Activated T-helper 9 cell treated with anti-CD3 and anti-CD28 coated beads, Interleukin-2, amount 50 U/mL, for 16 hours (primary cell): ENCODE results near the gene PRPF19.

Experiments used
- DNase-seq: peaks from one replicate; pipeline ENCODE4 v3.0.0-alpha.2; 2020; ENCODE audit warnings: low read depth

Gene PRPF19

DNA sequence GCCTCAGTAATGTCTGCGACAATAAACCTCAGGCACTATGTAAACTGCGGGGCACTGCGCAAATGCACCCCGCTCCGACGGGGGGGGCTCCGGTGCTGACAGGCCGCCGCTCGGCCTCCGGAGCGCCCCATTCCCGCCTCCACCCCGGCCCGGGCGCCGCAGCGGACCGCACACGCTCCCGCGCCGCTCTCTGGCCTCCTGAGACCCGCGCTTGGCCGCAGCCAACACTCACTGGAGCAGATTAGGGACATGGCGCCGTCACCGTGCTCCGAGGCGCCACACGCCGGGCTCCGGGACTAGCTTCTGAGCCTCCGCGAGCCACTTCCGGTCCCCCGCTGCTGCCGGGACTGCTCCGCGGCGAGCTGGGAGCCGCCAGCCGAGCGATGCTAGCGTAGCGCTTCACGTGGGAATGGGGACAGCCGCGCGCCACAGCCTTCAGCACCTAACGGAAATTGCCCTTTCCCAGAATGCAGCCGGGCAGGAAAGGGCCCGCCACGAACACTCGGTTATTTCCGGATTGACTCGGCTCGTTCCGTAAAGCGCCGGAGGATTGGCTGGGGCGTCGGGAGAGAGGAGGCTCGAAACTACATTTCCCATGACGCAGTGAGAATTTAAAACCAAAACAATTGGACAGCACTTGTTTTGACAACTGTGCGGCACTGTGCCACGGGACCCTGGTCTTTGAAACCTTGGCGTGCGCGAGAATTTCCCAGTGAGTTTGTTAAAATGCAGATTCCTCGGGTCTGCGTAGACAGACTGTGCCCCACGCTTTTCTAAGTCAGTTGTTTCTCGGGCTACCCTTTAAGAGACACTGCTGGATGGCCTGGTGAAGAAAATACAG is at the start of gene PRPF19:
PRPF19 (minus strand) TSS at position 454 of the 841 bp plus-strand sequence; CDS start at position 251, 203 bp downstream.
- peak; percentile 95 for DNase-seq

DNA sequence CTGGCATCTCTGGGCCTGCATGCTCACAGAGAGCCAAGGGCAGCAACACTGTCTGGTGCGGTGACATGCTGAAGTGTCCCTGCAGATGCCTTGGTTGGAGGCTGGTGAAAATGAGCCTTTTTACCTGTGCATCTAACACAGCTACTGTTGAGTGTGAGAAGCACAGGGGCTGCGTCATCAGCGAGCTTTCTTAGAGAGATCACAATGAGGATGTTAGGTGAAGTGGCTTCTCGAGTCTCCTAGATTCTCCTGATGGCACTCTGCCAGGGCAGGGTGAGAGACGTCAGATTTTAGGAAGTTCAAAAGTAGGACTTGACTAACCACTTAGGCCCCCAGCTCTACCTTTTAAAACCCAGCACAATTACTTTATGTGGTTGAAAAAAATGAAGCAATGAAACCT is 49.2 kb upstream of the PRPF19 start:
- DNase-seq = no peak

DNA sequence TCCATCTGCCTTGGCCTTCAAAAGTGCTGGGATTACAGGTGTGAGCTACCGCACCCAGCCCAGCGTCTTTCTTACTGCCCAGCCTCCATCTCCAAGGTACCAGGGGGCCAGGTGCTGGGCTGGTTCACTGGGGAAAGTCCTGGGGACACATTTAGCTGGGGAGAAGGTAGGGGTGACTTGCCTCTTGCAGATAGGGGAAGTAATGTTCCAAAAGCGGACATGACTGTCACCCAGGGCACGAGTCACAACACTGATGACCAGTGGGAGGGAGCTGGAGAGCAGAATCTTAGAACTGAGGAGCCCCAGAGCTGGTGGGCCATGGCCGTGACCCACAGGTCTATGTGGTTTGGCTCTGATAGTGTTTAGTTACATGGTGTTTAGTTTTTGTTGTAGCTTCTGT is 48.0 kb upstream of the PRPF19 start:
- DNase-seq = no peak

DNA sequence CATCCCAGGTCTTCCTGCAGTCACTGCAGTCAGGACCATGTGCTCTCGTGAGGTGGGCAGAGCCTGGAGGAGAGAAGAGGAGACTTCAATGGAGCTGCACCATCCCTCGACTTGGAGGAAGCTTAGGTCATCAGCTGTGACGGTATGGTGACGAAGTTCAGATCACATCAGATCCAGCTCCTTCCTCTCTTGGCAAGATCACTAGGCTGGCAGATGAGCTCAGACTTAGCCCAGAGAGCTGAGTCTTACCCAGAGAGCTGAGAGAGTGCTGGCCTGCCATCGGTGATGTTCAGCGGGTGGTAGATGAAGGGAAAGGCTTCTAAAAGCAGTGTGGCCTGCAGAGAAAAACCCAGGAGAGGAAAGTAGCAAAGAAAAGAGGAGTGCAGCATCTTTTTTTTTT is 47.4 kb upstream of the PRPF19 start:
- no peak for DNase-seq

DNA sequence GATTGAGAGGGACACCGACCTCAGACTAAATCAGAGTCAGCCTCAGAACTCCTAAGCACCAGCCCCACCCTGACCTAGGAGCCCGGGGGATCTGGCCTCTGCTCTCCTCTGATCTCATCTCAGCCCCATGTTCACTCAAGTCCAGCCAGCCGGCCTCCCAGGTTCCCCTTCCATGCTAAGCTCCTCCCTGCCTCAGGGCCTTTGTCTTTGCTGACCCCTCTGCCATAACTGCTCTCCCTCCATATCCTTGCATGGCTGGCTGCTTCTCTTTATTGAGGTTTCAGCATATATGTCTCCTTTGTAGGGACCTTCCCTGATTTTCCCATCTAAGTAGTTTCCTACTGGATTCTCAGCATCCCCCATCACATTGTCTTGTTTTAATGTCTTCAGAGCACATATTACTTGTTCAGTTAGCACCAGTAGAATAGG is 46.4 kb upstream of the PRPF19 start:
- no peak for DNase-seq

DNA sequence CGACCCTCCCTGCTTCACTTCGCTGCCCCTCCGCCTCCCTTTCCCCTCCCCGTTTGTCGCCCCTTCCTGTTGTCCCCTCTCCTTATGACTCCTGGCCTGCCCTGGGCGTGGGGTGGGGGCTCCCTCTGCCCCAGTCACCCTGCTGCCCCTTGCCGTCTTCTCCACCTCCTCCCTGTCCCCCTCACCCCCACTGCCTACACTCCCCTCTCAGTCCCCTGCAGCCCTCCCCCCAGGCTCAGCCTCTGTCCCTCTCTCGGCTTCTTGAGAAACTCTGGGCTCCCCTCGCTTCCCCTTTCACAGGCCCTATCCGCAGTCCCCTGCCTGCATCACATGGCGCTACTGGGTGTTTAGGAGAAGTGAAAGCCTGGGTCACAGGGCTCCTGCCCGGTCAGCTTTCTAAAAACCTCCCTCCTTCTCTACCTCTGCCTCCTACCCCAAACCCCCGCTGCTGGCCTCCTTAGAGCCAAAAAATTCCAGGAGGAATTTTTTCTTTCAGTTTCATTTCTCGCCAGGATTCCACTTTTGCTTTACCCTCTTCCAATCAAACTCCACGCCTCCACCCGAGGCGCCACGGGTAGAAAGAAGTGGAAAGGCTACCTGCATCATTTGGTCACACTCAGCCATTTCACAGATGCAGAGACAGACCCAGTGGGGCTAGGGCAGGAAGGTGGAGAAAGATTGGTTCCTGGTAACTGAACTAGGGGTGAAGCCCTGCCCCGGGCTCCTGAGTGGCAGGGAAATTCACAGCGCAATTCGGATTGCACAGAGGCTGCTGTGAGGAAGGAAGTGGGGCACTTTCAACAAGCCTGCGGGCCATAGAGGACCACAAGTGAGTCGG is 45.7 kb upstream of the PRPF19 start, which contains the start of gene SLC15A3:
SLC15A3 (minus strand) TSS at position 273 of the 838 bp plus-strand sequence. CDS start 625 bp downstream, outside the sequence.
- no peak for DNase-seq

DNA sequence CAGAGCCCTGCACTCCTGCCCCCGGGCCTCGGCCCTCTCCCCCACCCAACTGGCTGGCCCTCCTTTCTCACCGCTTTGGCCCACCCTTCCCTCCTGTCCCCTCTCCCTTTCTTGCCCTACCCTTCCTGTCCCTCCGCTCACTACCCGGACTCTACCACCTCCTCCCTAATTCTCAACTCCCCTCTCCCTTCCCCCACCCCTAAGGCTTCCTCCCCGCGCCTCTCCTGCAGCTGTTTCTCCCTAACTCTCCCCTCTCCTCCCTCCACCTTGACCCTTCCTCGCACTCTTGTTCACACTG is 45.2 kb upstream of the PRPF19 start:
- no peak for DNase-seq

DNA sequence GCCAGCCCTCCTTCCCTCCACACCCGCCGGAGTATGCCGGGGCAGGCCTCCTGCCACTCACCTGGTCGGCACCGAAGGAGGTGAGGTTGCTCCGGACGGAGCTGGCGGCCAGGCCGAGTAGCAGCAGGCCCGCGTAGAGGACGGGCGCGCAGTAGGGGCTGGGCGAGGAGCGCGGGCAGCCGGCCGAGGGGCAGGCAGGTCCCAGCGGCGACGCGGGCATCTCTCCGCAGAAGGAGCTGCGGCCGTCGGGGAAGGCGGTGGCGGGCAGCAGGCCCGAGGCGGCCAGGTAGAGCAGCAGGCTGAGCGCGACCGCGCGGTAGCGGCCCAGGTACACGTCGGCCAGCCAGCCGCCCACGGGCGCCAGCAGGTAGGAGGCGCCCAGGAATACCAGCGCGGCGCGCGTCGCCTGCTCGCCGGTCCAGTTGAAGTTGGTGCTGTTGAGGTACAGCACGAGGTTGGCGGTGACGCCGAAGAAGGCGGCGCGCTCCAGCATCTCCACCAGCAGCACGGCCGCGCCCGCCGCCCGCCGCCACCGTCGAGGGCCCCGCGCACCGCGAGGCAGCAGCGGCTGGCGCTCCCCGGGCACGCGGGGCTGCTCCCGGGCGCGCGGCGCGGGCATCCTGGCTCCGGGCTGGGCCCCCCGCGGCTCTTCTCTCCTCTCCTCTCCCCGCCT is 44.7 kb upstream of the PRPF19 start:
- DNase-seq = no peak

DNA sequence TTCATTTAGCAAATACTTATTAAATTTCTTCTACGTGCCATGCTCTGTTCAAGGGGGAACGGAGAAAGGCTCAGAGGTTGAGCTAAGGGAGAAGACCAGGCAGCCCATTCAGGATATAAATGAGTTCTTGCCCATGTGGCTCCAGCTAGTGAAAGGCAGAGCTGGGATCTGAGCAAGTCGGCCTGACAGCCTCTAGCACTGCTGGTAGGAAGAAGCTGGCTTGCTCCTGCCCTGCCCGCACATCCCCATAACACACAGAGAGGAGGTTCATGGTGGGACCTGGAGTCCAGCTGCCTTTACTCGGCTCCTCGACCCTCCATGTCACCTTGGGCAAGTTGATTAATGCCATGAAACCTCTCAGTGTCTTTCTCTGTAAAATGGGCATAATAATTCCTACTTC is 43.6 kb upstream of the PRPF19 start:
- DNase-seq = no peak

DNA sequence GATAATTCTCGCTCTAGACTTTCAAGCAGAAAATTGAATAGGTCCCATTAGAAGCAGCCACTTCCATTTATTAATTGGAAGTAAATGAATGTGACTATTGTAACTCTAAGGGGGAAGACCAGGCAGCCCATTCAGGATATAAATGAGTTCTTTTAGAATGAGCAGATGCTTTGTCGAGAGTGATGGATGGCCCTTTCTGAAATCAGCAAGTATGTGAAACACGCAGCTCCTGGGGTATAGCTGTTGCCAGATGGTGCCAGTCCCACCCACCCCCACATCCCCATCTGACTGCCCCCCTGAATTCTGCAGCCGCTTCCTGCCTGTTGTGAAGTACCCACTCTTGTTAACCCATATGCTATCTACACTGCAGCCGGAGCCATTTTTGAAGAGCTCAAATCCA is 41.9 kb upstream of the PRPF19 start:
- no peak for DNase-seq

DNA sequence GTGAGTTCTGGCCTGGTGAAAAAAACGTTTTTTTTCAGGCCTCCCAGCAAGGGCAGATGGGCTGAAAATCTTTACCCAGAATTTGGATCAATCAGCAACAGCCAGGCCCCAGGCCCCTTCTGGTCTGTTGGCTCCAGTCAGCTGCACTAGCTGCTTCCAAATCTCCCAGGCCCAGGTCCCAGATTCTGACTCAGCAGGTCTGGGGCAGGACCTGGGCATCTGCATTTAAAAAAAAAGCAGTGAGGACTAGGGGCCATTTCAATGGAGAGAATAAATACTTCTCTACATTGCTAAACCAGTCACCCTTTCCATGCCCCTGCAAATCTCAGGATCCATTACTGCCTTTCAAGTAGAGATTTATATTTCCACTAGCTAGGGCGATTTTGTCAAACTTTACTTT is 41.3 kb upstream of the PRPF19 start:
- no peak for DNase-seq

DNA sequence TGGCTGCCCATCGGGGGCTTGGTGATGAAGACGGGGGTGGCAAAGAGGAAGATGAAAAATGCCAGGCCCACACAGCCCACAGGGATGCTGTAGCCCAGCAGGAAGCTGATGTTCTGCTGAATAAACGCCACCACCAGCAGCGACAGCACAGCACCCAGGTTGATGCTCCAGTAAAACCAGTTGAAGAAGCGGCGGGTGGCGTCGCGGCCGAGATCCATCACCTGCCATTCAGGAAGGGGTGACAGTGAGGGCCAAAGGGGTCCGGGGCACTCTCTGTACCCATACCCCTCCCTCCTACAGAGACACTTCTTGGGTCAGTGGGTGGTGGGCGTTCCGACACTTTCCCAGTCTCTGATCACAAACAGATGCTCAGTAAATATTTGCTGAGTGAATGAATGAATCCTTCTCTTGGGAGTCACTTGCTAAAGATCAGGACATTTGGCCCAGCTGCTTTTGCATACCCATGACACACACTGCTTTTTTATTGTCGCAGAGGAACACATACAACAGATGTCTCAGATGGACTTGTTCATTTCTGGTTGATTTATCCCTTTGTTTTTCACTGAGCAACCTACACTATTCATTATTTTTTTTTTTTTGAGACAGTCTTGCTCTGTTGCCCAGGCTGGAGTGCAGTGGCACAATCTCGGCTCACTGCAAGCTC is 40.3 kb upstream of the PRPF19 start:
- no peak for DNase-seq

DNA sequence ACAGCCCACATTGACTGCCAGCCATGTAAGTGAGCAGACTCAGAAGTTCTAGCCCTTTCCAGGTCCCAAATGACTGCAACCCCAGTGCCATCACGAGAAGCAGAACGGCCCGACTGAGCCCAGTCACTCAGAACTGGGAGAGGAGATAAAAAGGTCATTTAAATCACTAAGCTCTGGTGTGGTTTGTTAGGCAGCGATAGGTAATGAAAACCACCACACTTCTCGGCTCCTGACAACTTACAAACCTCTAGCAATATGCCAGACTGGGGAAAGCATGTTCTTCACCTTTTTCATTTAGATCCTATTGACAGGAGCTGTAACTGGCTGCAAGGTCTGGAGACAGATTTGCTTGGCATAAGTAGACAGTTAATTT is 38.9 kb upstream of the PRPF19 start:
- DNase-seq = no peak

DNA sequence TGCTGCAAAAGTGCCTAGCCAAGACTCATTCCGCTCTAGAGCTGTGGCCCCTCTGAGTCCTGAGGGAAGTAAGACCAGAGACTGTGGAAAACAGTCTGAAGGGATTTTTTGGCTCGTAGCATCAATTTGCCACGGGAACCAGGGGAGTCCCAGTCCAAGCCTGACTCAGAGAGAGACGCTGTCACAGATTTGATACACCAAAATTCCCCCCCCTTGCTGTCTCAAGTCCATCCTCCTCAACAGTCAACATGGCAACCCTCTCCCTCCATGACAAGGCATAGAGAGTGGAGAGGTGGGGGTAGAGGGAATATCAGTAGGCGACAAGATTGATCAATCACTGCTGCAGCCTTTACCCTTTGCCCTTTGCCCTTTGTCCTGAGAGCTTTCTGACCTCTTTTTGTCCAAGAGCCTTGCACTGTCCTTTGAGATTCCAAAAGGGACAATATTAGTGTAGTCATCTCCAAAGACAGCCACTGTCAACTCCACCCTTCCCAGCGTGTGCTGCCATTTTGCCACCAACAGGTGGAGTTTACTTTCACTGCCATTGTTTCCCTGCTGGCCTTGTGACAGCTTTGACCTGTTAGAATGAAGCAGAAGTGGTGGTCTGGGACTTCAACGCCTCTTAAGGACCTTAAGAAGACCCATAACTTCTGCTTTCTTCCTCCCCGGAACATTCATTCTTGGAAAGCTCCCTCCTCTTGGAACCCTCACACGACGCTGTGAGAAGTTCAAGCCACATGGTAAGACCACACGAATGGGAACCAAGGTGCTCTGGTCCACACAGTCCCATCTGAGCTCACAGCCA is 38.3 kb upstream of the PRPF19 start:
- DNase-seq = no peak

DNA sequence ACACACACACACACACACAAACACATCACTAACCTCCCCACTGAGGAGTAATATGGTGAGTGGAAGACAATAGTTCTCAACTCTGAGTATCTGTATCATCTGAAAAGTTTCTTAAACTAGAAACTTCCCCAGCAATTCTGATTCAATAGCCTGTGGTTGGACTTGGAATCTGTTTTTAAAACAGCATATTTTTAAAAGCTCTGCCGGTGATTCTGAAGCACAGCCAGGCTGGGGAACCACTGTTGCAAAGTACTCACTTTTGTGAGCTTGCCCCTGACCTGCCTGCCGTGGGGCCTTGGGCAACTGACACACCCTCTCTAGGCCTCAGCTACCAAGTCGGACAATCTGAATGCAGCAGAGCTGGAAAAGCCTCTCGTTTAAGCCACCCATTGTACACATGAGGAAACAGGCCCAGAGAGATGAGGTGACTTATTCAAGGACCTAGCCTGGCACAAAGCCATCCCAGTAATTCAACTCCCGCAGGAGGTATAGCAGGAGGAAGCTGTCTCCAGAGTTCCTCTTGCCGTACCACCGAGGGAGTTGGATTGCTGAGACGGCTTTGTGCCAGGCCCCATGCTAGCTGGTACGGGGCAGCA is 36.7 kb upstream of the PRPF19 start:
- DNase-seq = no peak

DNA sequence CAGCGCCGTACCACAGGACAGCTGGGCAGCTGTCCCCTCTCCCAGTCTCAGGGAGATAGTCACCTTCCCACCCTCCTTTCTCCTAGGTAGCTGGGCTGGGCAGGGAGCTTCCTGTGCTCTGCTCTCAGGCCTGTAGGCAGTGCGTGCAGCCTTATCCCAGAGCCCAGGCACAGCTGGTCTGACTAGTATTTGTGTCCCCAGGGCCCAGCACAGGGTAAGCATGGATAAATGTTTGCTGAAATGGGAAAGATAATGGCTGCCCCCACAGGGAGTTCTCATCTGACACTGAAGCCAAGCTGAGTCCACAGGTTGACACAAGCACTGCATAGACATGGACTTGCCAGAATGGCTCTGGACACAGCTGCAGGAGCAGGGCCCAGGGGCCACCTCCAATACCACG is 35.8 kb upstream of the PRPF19 start:
- no peak for DNase-seq

DNA sequence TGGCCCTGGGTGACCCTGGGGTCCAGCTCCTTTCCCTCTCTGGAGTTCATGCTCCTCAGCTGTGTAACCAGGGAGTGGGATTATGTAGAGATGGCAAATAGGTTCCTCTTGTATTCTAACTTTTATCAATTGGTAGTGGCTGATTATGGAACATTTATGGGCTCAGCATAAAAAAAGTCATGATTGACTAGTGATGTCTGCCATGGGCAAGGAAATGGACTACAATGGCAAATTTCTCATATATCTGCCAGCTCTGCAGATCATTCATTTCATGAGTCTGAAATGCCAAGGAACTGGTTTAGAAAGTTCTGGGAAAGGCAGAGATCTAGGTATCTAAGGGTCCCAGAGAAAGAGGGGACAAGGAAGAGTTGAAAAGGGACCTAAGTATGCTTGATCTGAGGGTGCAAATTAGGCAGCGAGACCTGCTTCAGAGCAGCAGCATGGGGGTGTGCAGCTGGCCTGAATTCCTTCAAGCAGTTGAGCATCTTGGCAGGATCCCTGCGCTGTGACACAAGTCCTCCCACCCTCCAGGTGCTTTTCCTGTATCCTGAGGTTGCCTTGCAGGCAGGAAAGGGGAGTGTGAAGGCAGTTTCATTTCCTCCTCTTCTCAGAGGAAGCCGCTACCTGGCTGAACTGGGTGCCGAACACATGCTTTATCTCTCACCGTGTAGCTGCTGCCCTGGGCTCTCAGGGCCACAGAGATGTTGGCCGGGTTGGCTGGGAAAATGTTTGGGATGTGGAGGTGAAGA is 35.2 kb upstream of the PRPF19 start:
- no peak for DNase-seq

DNA sequence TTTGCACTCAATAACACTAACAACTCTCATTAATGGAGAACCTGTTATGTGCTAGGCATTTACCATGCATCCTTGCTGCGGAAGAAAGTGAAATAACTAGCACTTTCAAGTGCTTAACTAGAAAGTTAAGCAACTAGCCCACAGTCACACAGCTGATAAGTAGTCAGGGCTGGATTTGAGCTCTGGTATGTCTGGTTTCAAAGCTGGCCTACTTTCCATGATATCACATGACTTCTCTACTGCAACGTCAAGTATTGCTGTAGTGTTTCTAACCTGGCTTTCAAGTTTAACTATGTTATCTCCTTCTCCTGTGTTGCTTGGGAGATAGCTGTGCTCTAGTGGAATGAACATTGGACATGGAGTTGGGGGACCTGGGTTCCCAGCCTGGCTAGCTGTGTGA is 33.5 kb upstream of the PRPF19 start:
- DNase-seq = no peak

DNA sequence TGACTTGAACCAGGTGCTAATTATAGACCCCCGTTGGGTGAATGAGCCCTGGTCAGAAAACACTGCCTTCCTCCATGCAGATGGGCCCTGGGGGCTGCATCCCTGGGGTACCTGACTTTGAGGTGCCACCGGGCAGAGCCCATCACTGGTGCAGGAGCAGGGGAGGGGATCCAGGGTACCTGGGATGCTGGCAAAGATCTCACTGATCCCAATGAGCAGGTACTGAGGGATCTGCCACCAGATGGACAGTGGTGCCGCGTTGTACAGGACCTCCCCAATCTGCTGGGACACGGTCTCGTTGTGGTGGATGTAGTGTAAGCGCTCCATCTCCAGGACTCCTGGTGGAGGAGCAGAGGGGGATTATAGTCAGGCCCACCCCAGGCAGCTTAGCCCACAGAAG is 32.9 kb upstream of the PRPF19 start:
- no peak for DNase-seq

DNA sequence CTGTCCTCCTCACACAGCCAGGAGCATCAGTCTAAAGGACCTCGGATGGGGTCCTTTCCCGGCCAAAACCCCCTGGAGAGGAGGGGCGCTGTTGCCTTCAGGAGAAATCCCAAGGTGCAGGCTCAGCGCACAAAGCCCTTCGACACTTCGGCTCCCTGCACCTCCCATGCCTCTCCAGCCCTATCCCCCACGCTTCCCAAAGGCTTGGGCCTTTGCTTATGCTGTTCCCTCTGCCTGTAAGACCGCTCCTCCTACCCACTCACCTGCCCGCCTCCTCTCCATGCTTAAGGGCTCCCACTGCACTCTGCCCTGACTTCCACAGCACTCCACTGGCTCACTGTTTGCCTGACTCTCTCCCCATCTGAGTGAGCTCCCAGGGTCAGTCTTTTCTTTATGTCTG is 32.1 kb upstream of the PRPF19 start:
- no peak for DNase-seq
